ENCODE results near the gene ZNF367. TPM values are rescaled to one million over a fixed set of nuclear protein-coding genes. Genes with fewer than 3 reads are reported as not detected.
A peak's percentile ranks its signal among the peaks of the same experiment; 100 is the strongest.

The ZNF367 gene
- total and polyA plus RNA-seq, 4 donors = 0.36 to 18.1 (median 2.0) TPM

GRCh38 chr9:96436456-96437126, 18.4 kb upstream of the ZNF367 start:
- DNase-seq (ENCODE audit: low spot score) = no peak
- TF ChIP-seq HNF4A (conservative IDR thresholded peaks at IDR 0.05) (peak in 1 of 2 donors; percentile 21), RXRA (IDR thresholded peaks at IDR 0.05) (peak in 1 of 2 donors; percentile 13), FOXA1 (IDR thresholded peaks at IDR 0.05) (no peak)
- H3K4me3 ChIP-seq (ENCODE audit: low read depth in 1 of 3, low read length in 3 of 3) = no peak overlapping the region
- no peaks in the 10 kb centered on the region for H3K4me1 ChIP-seq (ENCODE audit: control insufficient read depth in 4 of 4, insufficient read depth in 4 of 4, low read length in 3 of 4)
- no peaks in the 10 kb centered on the region for H3K27me3 ChIP-seq (ENCODE audit: control insufficient read depth in 4 of 4, insufficient read depth in 4 of 4, low read length in 3 of 4)
- no peaks in the 10 kb centered on the region for H3K36me3 ChIP-seq (ENCODE audit: control insufficient read depth in 4 of 4, insufficient read depth in 3 of 4, low read depth in 1 of 4, low read length in 3 of 4)
- H3K27ac ChIP-seq (ENCODE audit: low read depth in 1 of 2, low read length in 2 of 2) = no peak overlapping the region
- H3K9me3 ChIP-seq (ENCODE audit: control insufficient read depth in 4 of 4, low read length in 3 of 4) = peaks cover 0 to 4% (median 2%) of the 10 kb centered on the region in 4 donors
- WGBS = 72% methylated on average over 15 of the region's 15 CpGs
- H3K9ac ChIP-seq (ENCODE audit: low read depth in 1 of 2, low read length in 2 of 2) = no peak overlapping the region

GRCh38 chr9:96436063-96436455, 17.9 kb upstream of the ZNF367 start:
- Histone ChIP-seq H3K36me3 (ENCODE audit: control insufficient read depth in 4 of 4, insufficient read depth in 3 of 4, low read depth in 1 of 4, low read length in 3 of 4) (no peaks in the 10 kb centered on the region), H3K9me3 (ENCODE audit: control insufficient read depth in 4 of 4, low read length in 3 of 4) (peaks cover 0 to 4% (median 2%) of the 10 kb centered on the region in 4 donors), H3K27ac (ENCODE audit: low read depth in 1 of 2, low read length in 2 of 2) (no peak overlapping the region), H3K4me1 (ENCODE audit: control insufficient read depth in 4 of 4, insufficient read depth in 4 of 4, low read length in 3 of 4) (no peaks in the 10 kb centered on the region), H3K27me3 (ENCODE audit: control insufficient read depth in 4 of 4, insufficient read depth in 4 of 4, low read length in 3 of 4) (no peaks in the 10 kb centered on the region), H3K9ac (ENCODE audit: low read depth in 1 of 2, low read length in 2 of 2) (no peak overlapping the region), H3K4me3 (ENCODE audit: low read depth in 1 of 3, low read length in 3 of 3) (no peak overlapping the region)
- TF ChIP-seq NR2F2 (IDR thresholded peaks at IDR 0.05) (no peak), YY1 (IDR thresholded peaks at IDR 0.05) (no peak), HNF4G (IDR thresholded peaks at IDR 0.05) (no peak), RAD21 (IDR thresholded peaks at IDR 0.05) (no peak), FOXA1 (IDR thresholded peaks at IDR 0.05) (no peak), JUND (IDR thresholded peaks at IDR 0.05) (no peak), FOXA2 (IDR thresholded peaks at IDR 0.05) (no peak), ATF3 (IDR thresholded peaks at IDR 0.05) (no peak), CTCF (IDR thresholded peaks at IDR 0.05; ENCODE audit: low read depth, low read length, missing input control) (no peak), REST (IDR thresholded peaks at IDR 0.05) (no peak), MAX (IDR thresholded peaks at IDR 0.05) (no peak)
- 88% methylated on average over 2 of the region's 2 CpGs for WGBS
- DNase-seq (ENCODE audit: low spot score) = no peak
